Activated T-helper 1 cell treated with anti-CD3 and anti-CD28 coated beads, Interleukin-12 subunit alpha, Interleukin-12 subunit beta, Interleukin-2, Interleukin-4 antibody, amounts not matched to agents 30 ng/mL and 10 ng/mL and 1 ng/mL, durations not matched to agents 14 hours and 24 hours and 36 hours (primary cell): Measurements from ENCODE around the gene C6orf89. TPM values are rescaled to one million over a fixed set of nuclear protein-coding genes. Genes with fewer than 3 reads are reported as not detected.

Source experiments
- DNase-seq: peaks from one replicate; pipeline ENCODE4 v3.0.0; 2021; ENCODE audit warnings: low spot score
- H3K27ac Mint-ChIP-seq: one replicate; pipeline ENCODE4 v1.8.0; 2021; ENCODE audit warnings: mild to moderate bottlenecking, mixed read lengths
- H3K27me3 Mint-ChIP-seq: one replicate; pipeline ENCODE4 v1.8.0; 2022; ENCODE audit warnings: mild to moderate bottlenecking, moderate library complexity, mixed read lengths; ENCODE audit not compliant: insufficient read depth
- H3K36me3 Mint-ChIP-seq: one replicate; pipeline ENCODE4 v1.8.0; 2021; ENCODE audit warnings: low read depth, mixed read lengths
- H3K4me1 Mint-ChIP-seq: one replicate; pipeline ENCODE4 v1.8.0; 2021; ENCODE audit warnings: low read depth, mixed read lengths
- H3K4me3 Mint-ChIP-seq: one replicate; pipeline ENCODE4 v1.8.0; 2021; ENCODE audit warnings: mild to moderate bottlenecking, moderate library complexity, mixed read lengths
- H3K9me3 Mint-ChIP-seq: one replicate; pipeline ENCODE4 v1.8.0; 2021; ENCODE audit warnings: mixed read lengths
- intact Hi-C: fragments of 100-400 bp; cut with micrococcal nuclease; formaldehyde crosslinking; loops from one replicate; pipeline ENCODE4 v1.15.1; 2024
- total RNA-seq: library from RNA; stranded (reverse); gene quantifications from 2 replicates; pipeline ENCODE4 v1.2.3, GENCODE V29; 2022

The C6orf89 gene
- 31.5 and 31.8 TPM in 2 replicates for total RNA-seq

GRCh38 chr6:36885461-36886401 is at the start of gene C6orf89:
Gene C6orf89, plus strand, starts transcription at chr6:36885952. Its CDS starts 13,493 bp downstream, at chr6:36899445.
- Mint-ChIP-seq H3K27ac (peak within 1 kb of the TSS; percentile 82), H3K9me3 (no peaks in the 10 kb centered on the region), H3K4me1 (peaks cover 37% of the 10 kb centered on the region), H3K4me3 (peak within 1 kb of the TSS; percentile 91), H3K27me3 (no peaks in the 10 kb centered on the region), H3K36me3 (peaks cover 4% of the 10 kb centered on the region)
- peak; percentile 94 for DNase-seq
- intact Hi-C loops = loop anchor here (1.0 to 2.0 kb wide), 10 partner anchors 10 to 325 kb away; partner anchors contain the start of gene MTCH1

GRCh38 chr6:36836111-36837021 is 49.4 kb upstream of the C6orf89 start:
- intact Hi-C loops = no loop called here
- H3K9me3 Mint-ChIP-seq = no peaks in the 10 kb centered on the region
- H3K36me3 Mint-ChIP-seq = peaks cover 2% of the 10 kb centered on the region
- H3K4me1 Mint-ChIP-seq = peaks cover 6% of the 10 kb centered on the region
- H3K4me3 Mint-ChIP-seq = no peak overlapping the region
- no peak for DNase-seq
- peaks cover 42% of the 10 kb centered on the region for H3K27me3 Mint-ChIP-seq
- H3K27ac Mint-ChIP-seq = no peak overlapping the region

- H3K36me3 Mint-ChIP-seq = peaks cover 2% of the 10 kb centered on the region
- H3K9me3 Mint-ChIP-seq = no peaks in the 10 kb centered on the region
- peaks cover 42% of the 10 kb centered on the region for H3K27me3 Mint-ChIP-seq
- intact Hi-C loops = no loop called here
- peaks cover 6% of the 10 kb centered on the region for H3K4me1 Mint-ChIP-seq
- H3K27ac Mint-ChIP-seq = no peak overlapping the region
- DNase-seq = no peak
- H3K4me3 Mint-ChIP-seq = no peak overlapping the region
These were observed 48.8 kb upstream of the C6orf89 start for GRCh38 chr6:36837022-36837339.

GRCh38 chr6:36837686-36838085 is 48.1 kb upstream of the C6orf89 start:
- intact Hi-C loops = no loop called here
- no peak overlapping the region for H3K27ac Mint-ChIP-seq
- peak overlapping the region; percentile 24 for H3K4me3 Mint-ChIP-seq
- H3K9me3 Mint-ChIP-seq = no peaks in the 10 kb centered on the region
- H3K36me3 Mint-ChIP-seq = peaks cover 2% of the 10 kb centered on the region
- H3K27me3 Mint-ChIP-seq = peaks cover 42% of the 10 kb centered on the region
- H3K4me1 Mint-ChIP-seq = peaks cover 6% of the 10 kb centered on the region
- DNase-seq = no peak

- H3K4me1 Mint-ChIP-seq = peaks cover 6% of the 10 kb centered on the region
- DNase-seq = no peak
- H3K27me3 Mint-ChIP-seq = peaks cover 44% of the 10 kb centered on the region
- intact Hi-C loops = no loop called here
- H3K36me3 Mint-ChIP-seq = peaks cover 2% of the 10 kb centered on the region
- no peak within 1 kb of the TSS for H3K27ac Mint-ChIP-seq
- H3K9me3 Mint-ChIP-seq = no peaks in the 10 kb centered on the region
- peak within 1 kb of the TSS; percentile 78 for H3K4me3 Mint-ChIP-seq
These were observed 46.6 kb upstream of the C6orf89 start, which contains the start of gene CPNE5 for GRCh38 chr6:36838896-36839748. Gene CPNE5, minus strand, starts transcription at chr6:36839444. Its CDS starts 67 bp downstream, at chr6:36839377.

GRCh38 chr6:36839749-36840431 is 45.9 kb upstream of the C6orf89 start:
- intact Hi-C loops = no loop called here
- Mint-ChIP-seq H3K36me3 (peaks cover 2% of the 10 kb centered on the region), H3K27me3 (peaks cover 42% of the 10 kb centered on the region), H3K4me1 (peaks cover 6% of the 10 kb centered on the region), H3K4me3 (peak overlapping the region; percentile 69), H3K27ac (no peak overlapping the region), H3K9me3 (no peaks in the 10 kb centered on the region)
- peak; percentile 34 for DNase-seq

- Mint-ChIP-seq H3K9me3 (no peaks in the 10 kb centered on the region), H3K27me3 (peaks cover 37% of the 10 kb centered on the region), H3K36me3 (peaks cover 2% of the 10 kb centered on the region), H3K4me1 (peaks cover 6% of the 10 kb centered on the region), H3K27ac (no peak overlapping the region), H3K4me3 (peak overlapping the region; percentile 69)
- no peak for DNase-seq
- intact Hi-C loops = no loop called here
These were observed 45.0 kb upstream of the C6orf89 start for GRCh38 chr6:36840432-36841403.

- Mint-ChIP-seq H3K27me3 (peaks cover 30% of the 10 kb centered on the region), H3K27ac (no peak overlapping the region), H3K4me3 (no peak overlapping the region), H3K9me3 (no peaks in the 10 kb centered on the region), H3K36me3 (peaks cover 2% of the 10 kb centered on the region), H3K4me1 (peaks cover 6% of the 10 kb centered on the region)
- intact Hi-C loops = no loop called here
- no peak for DNase-seq
These were observed 44.0 kb upstream of the C6orf89 start for GRCh38 chr6:36841756-36842155.

GRCh38 chr6:36843170-36843569 is 42.6 kb upstream of the C6orf89 start:
- Mint-ChIP-seq H3K9me3 (no peaks in the 10 kb centered on the region), H3K27me3 (peaks cover 18% of the 10 kb centered on the region)
- DNase-seq = no peak

GRCh38 chr6:36844232-36845170 is 41.3 kb upstream of the C6orf89 start:
- no peaks in the 10 kb centered on the region for H3K9me3 Mint-ChIP-seq
- DNase-seq = no peak
- no peaks in the 10 kb centered on the region for H3K36me3 Mint-ChIP-seq
- no peaks in the 10 kb centered on the region for H3K4me1 Mint-ChIP-seq
- H3K27me3 Mint-ChIP-seq = peaks cover 10% of the 10 kb centered on the region
- no peak overlapping the region for H3K27ac Mint-ChIP-seq
- H3K4me3 Mint-ChIP-seq = no peak overlapping the region
- intact Hi-C loops = no loop called here

More at GRCh38 chr6:36843170-36843569, 42.6 kb upstream of the C6orf89 start:
- Mint-ChIP-seq H3K27ac (no peak overlapping the region), H3K4me1 (peaks cover 6% of the 10 kb centered on the region), H3K36me3 (peaks cover 2% of the 10 kb centered on the region), H3K4me3 (no peak overlapping the region)
- intact Hi-C loops = no loop called here
